IMR-90 (cell line): ENCODE measurements around the gene DCUN1D4. TPM values are rescaled to one million over a fixed set of nuclear protein-coding genes. Genes with fewer than 3 reads are reported as not detected.

Experiments
- ATAC-seq: fragments of 200-7000 bp; cut with Tn5 transposase; 2 replicates; pipeline ENCODE4 v1.9.1; 2020; ENCODE audit warnings: low read depth, mild to moderate bottlenecking, moderate library complexity
- BruUV-seq: library from RNA; stranded (reverse); fragments of 400-500 nt; replicated peaks from 2 replicates; lab custom pipeline; 2021; lab: Mats Ljungman, UMichigan
- CTCF ChIA-PET: fragments of 300-600 bp; formaldehyde crosslinking; extraction: SDS; loops from one replicate; lab custom pipeline; 2021; ENCODE audit warnings: antibody characterized with exemption; lab: Yijun Ruan, JAX
- POLR2A ChIA-PET: fragments of 300-600 bp; sonication (Branson Sonifier 250); formaldehyde crosslinking; loops from one replicate; lab custom pipeline; 2022; ENCODE audit warnings: antibody characterized with exemption; ENCODE audit not compliant: unreplicated experiment; lab: Charles Lee
- DNase-seq: peaks from one replicate; pipeline ENCODE4 v3.0.0; 2013
- H2AFZ ChIP-seq: replicated peaks from 2 replicates; pipeline ENCODE3; 2013; ENCODE audit warnings: low read length, mild to moderate bottlenecking; ENCODE audit not compliant: poor library complexity
- H2AK5ac ChIP-seq: 2 replicates; pipeline ENCODE4 v1.6.1; 2013; ENCODE audit warnings: low read depth, low read length, inconsistent platforms
- H2AK9ac ChIP-seq: replicated peaks from 2 replicates; pipeline ENCODE3; 2013; ENCODE audit warnings: mild to moderate bottlenecking, low read depth, low read length, moderate library complexity; ENCODE audit not compliant: poor library complexity
- H2BK120ac ChIP-seq: 2 replicates; pipeline ENCODE4 v1.6.1; 2013; ENCODE audit warnings: low read depth, low read length, inconsistent platforms
- H2BK15ac ChIP-seq: 3 replicates; pipeline ENCODE4 v1.6.1; 2013; ENCODE audit warnings: low read depth, low read length, inconsistent platforms
- H2BK20ac ChIP-seq: 2 replicates; pipeline ENCODE4 v1.6.1; 2013; ENCODE audit warnings: low read depth, mild to moderate bottlenecking, inconsistent platforms, low read length, moderate library complexity
- H2BK5ac ChIP-seq: 2 replicates; pipeline ENCODE4 v1.6.1; 2013; ENCODE audit warnings: mild to moderate bottlenecking, low read depth, low read length, inconsistent platforms; ENCODE audit not compliant: poor library complexity, severe bottlenecking
- H3K14ac ChIP-seq: replicated peaks from 2 replicates; pipeline ENCODE4 v1.6.1; 2013; ENCODE audit warnings: low read depth, low read length, inconsistent platforms
- H3K18ac ChIP-seq: 2 replicates; pipeline ENCODE4 v1.6.1; 2013; ENCODE audit warnings: low read depth, low read length, control low read depth
- H3K23ac ChIP-seq: 2 replicates; pipeline ENCODE4 v1.6.1; 2013; ENCODE audit warnings: low read depth, low read length, inconsistent platforms
- H3K27ac ChIP-seq: 2 replicates; pipeline ENCODE4 v1.5.1; 2013; ENCODE audit warnings: mild to moderate bottlenecking, control low read depth, low read length; ENCODE audit not compliant: insufficient read depth
- H3K27me3 ChIP-seq: 2 replicates; pipeline ENCODE4 v1.6.1; 2013; ENCODE audit warnings: low read length; ENCODE audit not compliant: control insufficient read depth, insufficient read depth
- H3K36me3 ChIP-seq: 2 replicates; pipeline ENCODE4 v1.6.1; 2013; ENCODE audit warnings: low read length, mixed read lengths; ENCODE audit not compliant: control insufficient read depth, insufficient read depth
- H3K4ac ChIP-seq: 2 replicates; pipeline ENCODE4 v1.6.1; 2013; ENCODE audit warnings: low read depth, low read length, inconsistent platforms
- H3K4me1 ChIP-seq: 2 replicates; pipeline ENCODE4 v1.6.1; 2013; ENCODE audit warnings: low read length, mixed read lengths; ENCODE audit not compliant: control insufficient read depth, insufficient read depth
- H3K4me2 ChIP-seq: 2 replicates; pipeline ENCODE4 v1.6.1; 2013; ENCODE audit warnings: low read depth, mild to moderate bottlenecking, control low read depth, low read length, moderate library complexity
- H3K4me3 ChIP-seq: 2 replicates; pipeline ENCODE4 v1.5.1; 2013; ENCODE audit warnings: low read depth, mild to moderate bottlenecking, control low read depth, low read length, moderate library complexity; ENCODE audit not compliant: insufficient read depth
- H3K56ac ChIP-seq: 2 replicates; pipeline ENCODE4 v1.6.1; 2013; ENCODE audit warnings: low read length, inconsistent platforms; ENCODE audit not compliant: insufficient read depth; ENCODE audit errors: extremely low read depth
- H3K79me1 ChIP-seq, 2 experiments: 2 replicates each; pipeline ENCODE4 v1.6.1; 2013; ENCODE audit warnings: low read length in 2 of 2, inconsistent platforms in 1 of 2, low read depth in 1 of 2
- H3K9ac ChIP-seq: 2 replicates; pipeline ENCODE4 v1.6.1; 2013; ENCODE audit warnings: low read depth, low read length, control low read depth
- H3K9me1 ChIP-seq: 2 replicates; pipeline ENCODE4 v1.6.1; 2013; ENCODE audit warnings: low read length, inconsistent platforms; ENCODE audit not compliant: insufficient read depth
- H3K9me3 ChIP-seq: 2 replicates; pipeline ENCODE4 v1.6.1; 2013; ENCODE audit warnings: low read length; ENCODE audit not compliant: control insufficient read depth, insufficient read depth
- H4K20me1 ChIP-seq: 2 replicates; pipeline ENCODE4 v1.6.1; 2013; ENCODE audit warnings: low read length, inconsistent platforms; ENCODE audit not compliant: insufficient read depth
- H4K5ac ChIP-seq: 2 replicates; pipeline ENCODE4 v1.6.1; 2013; ENCODE audit warnings: mild to moderate bottlenecking, low read depth, low read length, control low read depth
- H4K8ac ChIP-seq, 2 experiments: 2 replicates each; pipeline ENCODE4 v1.6.1; 2013; ENCODE audit warnings: low read depth in 2 of 2, low read length in 2 of 2, control low read depth in 1 of 2, inconsistent platforms in 1 of 2
- H4K91ac ChIP-seq: 2 replicates; pipeline ENCODE4 v1.6.1; 2013; ENCODE audit warnings: low read depth, low read length, inconsistent platforms; ENCODE audit not compliant: insufficient read depth
- BHLHE40 ChIP-seq: fragments of 150-350 bp; IDR thresholded peaks from 2 replicates; pipeline ENCODE4 v1.6.1; 2016; ENCODE audit warnings: mild to moderate bottlenecking, low read depth, low read length
- CHD1 ChIP-seq: IDR thresholded peaks from 2 replicates; pipeline ENCODE4 v1.6.1; 2012; ENCODE audit warnings: low read depth, low read length, improper control_type of control experiment
- ELK1 ChIP-seq: fragments of 150-350 bp; IDR thresholded peaks from 2 replicates; pipeline ENCODE4 v1.6.1; 2016; ENCODE audit warnings: low read depth, mild to moderate bottlenecking, low read length, moderate library complexity, borderline replicate concordance
- FOS ChIP-seq: fragments of 150-350 bp; IDR thresholded peaks from 2 replicates; pipeline ENCODE4 v1.6.1; 2016; ENCODE audit warnings: low read depth, low read length
- MAFK ChIP-seq: IDR thresholded peaks from 2 replicates; pipeline ENCODE4 v1.6.1; 2012; ENCODE audit warnings: low read depth, low read length, improper control_type of control experiment
- MAZ ChIP-seq: IDR thresholded peaks from 2 replicates; pipeline ENCODE4 v1.6.1; 2012; ENCODE audit warnings: low read depth, mild to moderate bottlenecking, low read length, improper control_type of control experiment, moderate library complexity, borderline replicate concordance
- NFE2L2 ChIP-seq: fragments of 150-350 bp; IDR thresholded peaks from 2 replicates; pipeline ENCODE4 v1.6.1; 2016; ENCODE audit warnings: low read depth, mild to moderate bottlenecking, low read length
- RCOR1 ChIP-seq: IDR thresholded peaks from 2 replicates; pipeline ENCODE4 v1.6.1; 2012; ENCODE audit warnings: mild to moderate bottlenecking, low read length, improper control_type of control experiment; ENCODE audit not compliant: insufficient replicate concordance
- RFX5 ChIP-seq: IDR thresholded peaks from 2 replicates; pipeline ENCODE4 v1.8.0; 2012; ENCODE audit warnings: low read depth, mild to moderate bottlenecking, low read length, moderate library complexity
- USF2 ChIP-seq: fragments of 150-350 bp; IDR thresholded peaks from 2 replicates; pipeline ENCODE4 v1.6.1; 2017; ENCODE audit warnings: mild to moderate bottlenecking, antibody characterized with exemption, low read length, low read depth
- WGBS, 2 experiments: methylation state at CpG; one replicate each; pipeline versions ENCODE4 v1.1.5 to v1.1.7; 2013; ENCODE audit warnings: missing lambda C conversion rate in 2 of 2; ENCODE audit not compliant: insufficient read length in 1 of 2; ENCODE audit errors: extremely low coverage in 2 of 2; 5-methylcytosine and 5-hydroxymethylcytosine counted together
- dilution Hi-C: fragments of 300-500 bp; cut with HindIII; formaldehyde crosslinking; loops from one replicate; pipeline ENCODE4 v1.14.3; 2018; ENCODE audit warnings: low sequenced_read_pairs; ENCODE audit not compliant: unreplicated experiment
- in situ Hi-C: fragments of 300-500 bp; cut with MboI; formaldehyde crosslinking; loops from 3 replicates; pipeline ENCODE4 v1.14.3; 2019; ENCODE audit warnings: low sequenced_read_pairs, inconsistent platforms, mixed read lengths
- intact Hi-C: fragments of 100-400 bp; cut with micrococcal nuclease; formaldehyde crosslinking; loops from 2 replicates; pipeline ENCODE4 v1.10.0; 2022
- polyA plus RNA-seq, 3 experiments: library from polyadenylated mRNA; depleted of rRNA; stranded (reverse); fragments of >200 nt; gene quantifications; 2 replicates each; pipeline ENCODE4 v1.2.3, GENCODE V29; 2012; ENCODE audit warnings: low replicate concordance in 1 of 3
- total RNA-seq: library from RNA; depleted of rRNA; stranded (reverse); fragments of >200 nt; gene quantifications from 2 replicates; pipeline ENCODE4 v1.2.3, GENCODE V29; 2012

The DCUN1D4 gene
- total and polyA plus RNA-seq, 2 of the 4 experiments (the other 2 are of a cell fraction): 31.0 to 44.3 TPM

GRCh38 chr4:51930557-51930956 is 87.6 kb downstream of the DCUN1D4 start:
- Histone ChIP-seq H3K79me1 (no peaks in the 10 kb centered on the region), H3K9me1 (no peaks in the 10 kb centered on the region), H2BK120ac (no peak overlapping the region), H2BK5ac (no peak overlapping the region), H3K4me1 (no peaks in the 10 kb centered on the region), H3K9me3 (no peaks in the 10 kb centered on the region), H3K14ac (no peak overlapping the region), H3K27ac (no peak overlapping the region), H2BK20ac (no peak overlapping the region), H3K56ac (no peak overlapping the region), H3K18ac (no peak overlapping the region), H2AK5ac (no peak overlapping the region), H3K36me3 (no peaks in the 10 kb centered on the region), H4K8ac (no peak overlapping the region), H3K9ac (no peak overlapping the region), H4K20me1 (no peaks in the 10 kb centered on the region), H3K4me3 (no peak overlapping the region), H3K27me3 (peaks cover 2% of the 10 kb centered on the region; the same call in 1 of the 2 replicates), H2AK9ac (no peak overlapping the region), H4K5ac (no peak overlapping the region), H3K4ac (no peak overlapping the region), H3K4me2 (no peak overlapping the region), H3K23ac (no peak overlapping the region), H4K91ac (no peak overlapping the region), H2BK15ac (no peak overlapping the region), H2AFZ (no peak overlapping the region)
- POLR2A ChIA-PET: no interaction called here
- intact Hi-C loops (no loop called here), dilution Hi-C loops (no loop called here), in situ Hi-C loops (no loop called here)
- CTCF ChIA-PET: no interaction called here
- TF ChIP-seq RFX5 (no peak), BHLHE40 (no peak), CHD1 (no peak), USF2 (no peak), FOS (no peak), NFE2L2 (no peak), ELK1 (no peak), RCOR1 (no peak), MAFK (no peak), MAZ (no peak)
- DNase-seq (no peak), ATAC-seq (no peak)
- no CpG with 5 or more reads among the region's 1 CpG for WGBS, 2 experiments
- no TSS peak for BruUV-seq
